DMS153 (cell line): ENCODE data around the gene OSBPL9.
"Not testable (repeated sequence)": the region's sequence is repeated elsewhere in the genome, so short reads cannot be mapped to it uniquely, and the experiment has no call there.

Experiments used
- DNase-seq: peaks from one replicate; lab custom pipeline; 2025; lab: John Stamatoyannopoulos, UW

OSBPL9 gene

GRCh38 chr1:51636764-51637522, 20.1 kb downstream of the OSBPL9 start:
- DNase-seq: no peak

- no peak for DNase-seq
Measured at GRCh38 chr1:51638350-51638749, 21.5 kb downstream of the OSBPL9 start.

- no peak for DNase-seq
Measured at GRCh38 chr1:51639694-51640093, 22.8 kb downstream of the OSBPL9 start.

GRCh38 chr1:51641096-51641495, 24.2 kb downstream of the OSBPL9 start:
- DNase-seq: no peak

- DNase-seq: no peak
Measured at GRCh38 chr1:51642739-51643142, 25.8 kb downstream of the OSBPL9 start.

GRCh38 chr1:51643362-51643761, 26.5 kb downstream of the OSBPL9 start:
- no peak for DNase-seq

GRCh38 chr1:51644020-51644419, 27.1 kb downstream of the OSBPL9 start:
- no peak for DNase-seq

- no peak for DNase-seq
Measured at GRCh38 chr1:51644533-51645197, 27.8 kb downstream of the OSBPL9 start.

- DNase-seq: not testable (repeated sequence)
Measured at GRCh38 chr1:51646592-51646991, 29.7 kb downstream of the OSBPL9 start.

GRCh38 chr1:51648180-51649109, 31.6 kb downstream of the OSBPL9 start:
- DNase-seq: no peak

GRCh38 chr1:51649593-51650091, 32.8 kb downstream of the OSBPL9 start:
- no peak for DNase-seq

GRCh38 chr1:51650198-51650597, 33.3 kb downstream of the OSBPL9 start:
- DNase-seq: no peak

GRCh38 chr1:51651552-51651942, 34.7 kb downstream of the OSBPL9 start:
- DNase-seq: no peak

- no peak for DNase-seq
Measured at GRCh38 chr1:51652599-51652998, 35.7 kb downstream of the OSBPL9 start.

GRCh38 chr1:51653127-51653526, 36.2 kb downstream of the OSBPL9 start:
- no peak for DNase-seq

GRCh38 chr1:51654000-51654399, 37.1 kb downstream of the OSBPL9 start:
- no peak for DNase-seq

GRCh38 chr1:51656374-51656773, 39.5 kb downstream of the OSBPL9 start:
- no peak for DNase-seq

GRCh38 chr1:51660580-51660979, 43.7 kb downstream of the OSBPL9 start:
- DNase-seq: no peak

GRCh38 chr1:51661081-51661518, 44.2 kb downstream of the OSBPL9 start:
- no peak for DNase-seq

GRCh38 chr1:51663105-51663504, 46.2 kb downstream of the OSBPL9 start:
- no peak for DNase-seq

GRCh38 chr1:51663721-51664120, 46.8 kb downstream of the OSBPL9 start:
- no peak for DNase-seq
